Measurements from ENCODE around the gene SETD6. TPM values are rescaled to one million over a fixed set of nuclear protein-coding genes. Genes with fewer than 3 reads are reported as not detected.

SETD6 gene
- total RNA-seq, 1 donor from 2014 or later: 32.6 TPM

- Mint-ChIP-seq H3K27ac (no peak overlapping the region), H3K4me1 (ENCODE audit: unreplicated experiment) (no peaks in the 10 kb centered on the region), H3K9me3 (no peaks in the 10 kb centered on the region), H3K27me3 (no peaks in the 10 kb centered on the region), H3K36me3 (peaks cover 38% of the 10 kb centered on the region), H3K4me3 (no peak overlapping the region)
- no peak for DNase-seq (ENCODE audit: extremely low spot score, unreplicated experiment)
- no peak for TF ChIP-seq CTCF (conservative IDR thresholded peaks at IDR 0.05)
Measured at GRCh38 chr16:58535100-58535499, 19.8 kb downstream of the SETD6 start.

GRCh38 chr16:58536278-58536677 lies 21.0 kb downstream of the SETD6 start:
- no peak for TF ChIP-seq CTCF (conservative IDR thresholded peaks at IDR 0.05)
- DNase-seq (ENCODE audit: extremely low spot score, unreplicated experiment): no peak
- Mint-ChIP-seq H3K36me3 (peaks cover 36% of the 10 kb centered on the region), H3K9me3 (no peaks in the 10 kb centered on the region), H3K27me3 (no peaks in the 10 kb centered on the region), H3K4me1 (ENCODE audit: unreplicated experiment) (no peaks in the 10 kb centered on the region), H3K4me3 (no peak overlapping the region), H3K27ac (no peak overlapping the region)

- H3K4me3 Mint-ChIP-seq: no peak overlapping the region
- peaks cover 32% of the 10 kb centered on the region for H3K36me3 Mint-ChIP-seq
- no peak overlapping the region for H3K27ac Mint-ChIP-seq
- H3K27me3 Mint-ChIP-seq: no peaks in the 10 kb centered on the region
- TF ChIP-seq CTCF (conservative IDR thresholded peaks at IDR 0.05): no peak
- H3K9me3 Mint-ChIP-seq: no peaks in the 10 kb centered on the region
- DNase-seq (ENCODE audit: extremely low spot score, unreplicated experiment): no peak
- H3K4me1 Mint-ChIP-seq (ENCODE audit: unreplicated experiment): no peaks in the 10 kb centered on the region
Measured at GRCh38 chr16:58537124-58537906, 22.0 kb downstream of the SETD6 start.

DNA sequence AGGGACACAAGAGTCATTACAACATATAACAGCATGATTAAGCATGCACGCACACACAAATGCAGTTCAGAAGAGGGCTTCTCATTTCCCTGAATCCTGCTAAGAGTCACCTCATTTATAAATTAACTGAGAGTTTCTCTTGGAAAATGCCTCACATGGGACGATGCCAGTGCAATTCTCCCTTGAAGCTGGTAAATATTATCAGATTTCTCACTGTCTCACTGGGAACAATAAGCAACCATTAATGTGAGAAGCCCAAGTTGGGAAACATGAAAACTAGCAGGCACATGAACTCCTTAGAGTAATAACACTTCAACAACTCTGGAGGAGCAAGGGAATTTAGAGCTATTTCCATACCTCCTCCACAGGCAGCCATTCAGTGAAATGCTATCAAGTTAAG lies 26.4 kb downstream of the SETD6 start:
- Mint-ChIP-seq H3K9me3 (no peaks in the 10 kb centered on the region), H3K4me1 (ENCODE audit: unreplicated experiment) (no peaks in the 10 kb centered on the region), H3K27ac (no peak overlapping the region), H3K27me3 (no peaks in the 10 kb centered on the region), H3K4me3 (no peak overlapping the region), H3K36me3 (peaks cover 23% of the 10 kb centered on the region)
- TF ChIP-seq CTCF (conservative IDR thresholded peaks at IDR 0.05): no peak
- DNase-seq (ENCODE audit: extremely low spot score, unreplicated experiment): no peak

DNA sequence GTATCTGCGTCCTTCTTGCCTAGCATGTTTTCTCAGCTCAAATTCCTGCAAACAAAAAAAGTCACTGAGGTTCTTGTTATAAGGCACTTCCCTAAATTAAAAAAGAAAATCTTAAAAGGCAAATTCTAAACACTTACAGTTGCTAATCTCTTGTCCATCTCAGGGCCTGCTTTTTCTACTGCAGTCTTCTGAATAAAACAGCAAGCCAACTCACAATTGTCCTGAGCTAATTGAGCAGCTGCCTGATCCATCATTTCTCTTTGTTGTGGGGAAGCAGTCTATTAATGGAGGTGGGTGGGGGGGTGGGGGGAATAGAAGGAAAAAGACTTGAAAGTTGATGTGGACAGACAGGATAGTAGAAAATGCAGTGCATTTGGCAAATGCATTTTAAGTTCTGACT lies 27.0 kb downstream of the SETD6 start:
- Mint-ChIP-seq H3K9me3 (no peaks in the 10 kb centered on the region), H3K4me1 (ENCODE audit: unreplicated experiment) (no peaks in the 10 kb centered on the region), H3K36me3 (peaks cover 23% of the 10 kb centered on the region), H3K27me3 (no peaks in the 10 kb centered on the region), H3K4me3 (no peak overlapping the region), H3K27ac (no peak overlapping the region)
- no peak for TF ChIP-seq CTCF (conservative IDR thresholded peaks at IDR 0.05)
- DNase-seq (ENCODE audit: extremely low spot score, unreplicated experiment): no peak
